ENCODE data around the gene AKAP14. TPM values are rescaled to one million over a fixed set of nuclear protein-coding genes. Genes with fewer than 3 reads are reported as not detected.

The AKAP14 gene
- total and polyA plus RNA-seq, 2 of the 8 experiments (the other 6 are each of a cell fraction or from before 2014, with no cell fraction given) = 0.79 to 1.3 TPM

GRCh38 chrX:119942831-119943184 is 47.1 kb downstream of the AKAP14 start:
- Histone ChIP-seq H3K27ac (ENCODE audit: low read depth, low read length) (peak overlapping the region; percentile 67; the same call in 1 of the 2 replicates), H3K9ac (replicated peaks in 1 of 4; ENCODE audit: extremely low read depth in 1 of 4, low read depth in 3 of 4, low read length in 3 of 4) (peak overlapping the region; percentile 61 to 86 (median 70)), H3K36me3 (ENCODE audit: control insufficient read depth in 2 of 4, insufficient read depth in 4 of 4, low read length in 3 of 4) (no peaks in the 10 kb centered on the region), H2BK120ac (replicated peaks; ENCODE audit: low read depth, low read length) (no peak overlapping the region), H3K14ac (ENCODE audit: insufficient read length) (no peak overlapping the region), H3K23ac (ENCODE audit: insufficient read length) (no peak overlapping the region), H2BK5ac (ENCODE audit: low read depth, low read length) (peak overlapping the region; percentile 24; the same call in 1 of the 2 replicates), H4K91ac (replicated peaks; ENCODE audit: insufficient read length, low read length) (no peak overlapping the region), H3K27me3 (replicated peaks in 1 of 4; ENCODE audit: control insufficient read depth in 3 of 4, extremely low read depth in 1 of 4, insufficient read depth in 3 of 4, low read length in 3 of 4) (no peaks in the 10 kb centered on the region), H3K56ac (replicated peaks; ENCODE audit: insufficient read length, low read depth, low read length) (peak overlapping the region; percentile 46), H2AFZ (ENCODE audit: low read length) (peak overlapping the region; percentile 81; the same call in 1 of the 2 replicates), H2BK20ac (ENCODE audit: low read length) (no peak overlapping the region), H3K4me2 (ENCODE audit: insufficient read depth in 1 of 2, low read depth in 2 of 2, low read length in 2 of 2) (peak overlapping the region; percentile 64 to 70), H3K4me1 (replicated peaks in 1 of 4; ENCODE audit: control insufficient read depth in 3 of 4, insufficient read depth in 4 of 4, low read length in 3 of 4) (no peaks in the 10 kb centered on the region), H3K18ac (ENCODE audit: extremely low read depth, low read length) (no peak overlapping the region), H3K9me3 (ENCODE audit: insufficient read depth in 2 of 2, low read depth in 1 of 2, low read length in 1 of 2) (no peaks in the 10 kb centered on the region), H4K20me1 (replicated peaks in 1 of 2; ENCODE audit: control insufficient read depth in 1 of 2, insufficient read depth in 2 of 2, low read length in 2 of 2) (no peaks in the 10 kb centered on the region), H4K5ac (ENCODE audit: insufficient read length, low read depth, low read length) (no peak overlapping the region), H2BK15ac (ENCODE audit: low read length) (no peak overlapping the region), H3K79me1 (ENCODE audit: low read depth, low read length) (no peaks in the 10 kb centered on the region), H4K8ac (ENCODE audit: extremely low read depth, insufficient read depth, low read length) (no peak overlapping the region), H3K79me2 (ENCODE audit: control insufficient read depth in 1 of 2, insufficient read depth in 2 of 2, low read length in 2 of 2) (no peaks in the 10 kb centered on the region), H2BK12ac (ENCODE audit: low read depth, low read length) (no peak overlapping the region), H3K4me3 (ENCODE audit: extremely low read depth in 1 of 4, insufficient read depth in 2 of 4, low read depth in 3 of 4, low read length in 4 of 4) (peak overlapping the region; percentile 68 to 91 (median 78)), H3K4ac (replicated peaks; ENCODE audit: insufficient read length, low read depth, low read length) (no peak overlapping the region), H2AK5ac (ENCODE audit: low read depth, low read length) (no peak overlapping the region), H3K23me2 (ENCODE audit: low read depth, low read length) (no peaks in the 10 kb centered on the region; the same call in 1 of the 2 replicates)
- ChIA-PET POLR2A (ENCODE audit: partially characterized antibody) (interaction anchor here (0.6 kb wide), 1 partner anchor 281 kb away, joined by 4 read pairs; no protein-coding TSS in a partner anchor), CTCF (ENCODE audit: partially characterized antibody) (interaction anchor here (0.6 kb wide), 1 partner anchor 54 kb away, joined by 3 read pairs; no protein-coding TSS in a partner anchor)
- TF ChIP-seq TAF1 (IDR thresholded peaks at IDR 0.05; ENCODE audit: low read depth, low read length) = no peak
- TF ChIP-seq SIN3A (conservative IDR thresholded peaks at IDR 0.05 in 1 of 2, IDR thresholded peaks at IDR 0.05 in 1 of 2; ENCODE audit: low read depth in 1 of 2, low read length in 2 of 2) = 0 out of 4 replicates have a peak, but pooled peaks of 1 of the 2 experiments have one; percentile 24
- TF ChIP-seq SRF (IDR thresholded peaks at IDR 0.05; ENCODE audit: low read depth, low read length) = no peak
- TF ChIP-seq POLR2AphosphoS5 (IDR thresholded peaks at IDR 0.05; ENCODE audit: low read depth, low read length) = no peak; the same call in 1 of the 2 replicates
- DNase-seq (ENCODE audit: low read depth in 1 of 2, low spot score in 2 of 2) (no peak), FAIRE-seq (no peak)
- WGBS, 2 experiments (ENCODE audit: extremely low coverage in 1 of 2, insufficient coverage in 1 of 2, insufficient read length in 1 of 2, insufficient replicate concordance in 2 of 2, low coverage in 1 of 2, low lambda C conversion rate in 2 of 2, missing lambda C conversion rate in 1 of 2) = 3% methylated on average over 13 of the region's 14 CpGs; no CpG with 5 or more reads in 1 of the 2 experiments
